Pancreas (tissue), 10 donors: ENCODE results near the gene ACSL5. TPM values are rescaled to one million over a fixed set of nuclear protein-coding genes. Genes with fewer than 3 reads are reported as not detected.

Experiments used
- ATAC-seq, 4 donors: fragments of 200-7000 bp; cut with Tn5 transposase; one replicate each; pipeline versions ENCODE4 v1.8.0 to v1.9.1; 2020; ENCODE audit warnings: mild to moderate bottlenecking in 4 of 4, moderate library complexity in 4 of 4
- DNase-seq, 6 donors: peaks; one replicate each; pipeline ENCODE4 v3.0.0-alpha.2; 2020
- FAIRE-seq: peaks from 2 replicates; lab custom pipeline; 2012; peaks lifted over from hg19 to GRCh38; lab: Jason Lieb, UNC
- H3K27ac ChIP-seq, 4 donors: fragments of 200-600 bp; sonication (generic); 1 replicate in 3 of 4; 2 replicates in 1 of 4; pipeline versions ENCODE4 v1.5.0 to v1.8.0; 2020
- H3K27me3 ChIP-seq, 4 donors: fragments of 200-600 bp; one replicate each; pipeline ENCODE4 v1.8.0; 2021
- H3K36me3 ChIP-seq, 3 donors: fragments of 200-600 bp; sonication (generic) in 1 of 3; one replicate each; pipeline versions ENCODE4 v1.5.0 to v1.8.0; 2020 to 2021
- H3K4me1 ChIP-seq, 3 donors: fragments of 200-600 bp; one replicate each; pipeline ENCODE4 v1.8.0; 2021
- H3K4me3 ChIP-seq, 4 donors: fragments of 200-600 bp; sonication (generic) in 2 of 4; one replicate each; pipeline versions ENCODE4 v1.5.0 to v1.8.0; 2020 to 2021
- H3K9me3 ChIP-seq, 4 donors: fragments of 200-600 bp; one replicate each; pipeline ENCODE4 v1.8.0; 2021
- CTCF ChIP-seq, 4 donors: fragments of 200-600 bp; sonication (generic) in 3 of 4; IDR thresholded peaks; one replicate each; pipeline versions ENCODE4 v1.5.0 to v1.8.0; 2021; ENCODE audit warnings: antibody characterized with exemption in 4 of 4
- WGBS, 2 donors: extraction: QIAGEN DNeasy Blood & Tissue Kit; methylation state at CpG; one replicate each; pipeline ENCODE4 v1.1.7; 2013; 5-methylcytosine and 5-hydroxymethylcytosine counted together
- intact Hi-C, 3 donors: fragments of 100-400 bp; cut with DNase I; formaldehyde crosslinking; loops; one replicate each; pipeline versions ENCODE4 v1.11.1 to v1.14.2; 2022
- polyA plus RNA-seq, 2 donors: library from polyadenylated mRNA; stranded (reverse); fragments of 200-250 nt; gene quantifications; one replicate each; pipeline ENCODE4 v1.2.3, GENCODE V29; 2013
- total RNA-seq, 6 donors: library from RNA; stranded (reverse); fragmentation: NEBNext Ultra II Directional in 4 of 6; extraction: Animal tissue kit (Norgen Biotek cat#: 25700) in 4 of 6; gene quantifications; one replicate each; pipeline versions ENCODE4 v1.2.1 to v1.2.4, GENCODE V29; 2021 to 2023
- donor health status: healthy with polysubstance abuse.
- donor health status: DM: no; HTN: no; CAD: no; lungs with moderate emphysema.
- donor health status: DM: no; HTN: no; CAD: no.
- donor health status: control.
- donor health status: control.
- donor health status: Bipolar disorder and iron deficiency.
- donor health status: DM: yes; HTN: yes; CAD: no.
- donor health status: DM: no; HTN: no; CAD: no.
- donor health status: DM: no; HTN: no; CAD: no.
- donor health status: DM: yes; HTN: yes; CAD: no.

ACSL5 gene
- total and polyA plus RNA-seq, 8 donors: 2.2 to 7.2 (median 3.7) TPM

DNA sequence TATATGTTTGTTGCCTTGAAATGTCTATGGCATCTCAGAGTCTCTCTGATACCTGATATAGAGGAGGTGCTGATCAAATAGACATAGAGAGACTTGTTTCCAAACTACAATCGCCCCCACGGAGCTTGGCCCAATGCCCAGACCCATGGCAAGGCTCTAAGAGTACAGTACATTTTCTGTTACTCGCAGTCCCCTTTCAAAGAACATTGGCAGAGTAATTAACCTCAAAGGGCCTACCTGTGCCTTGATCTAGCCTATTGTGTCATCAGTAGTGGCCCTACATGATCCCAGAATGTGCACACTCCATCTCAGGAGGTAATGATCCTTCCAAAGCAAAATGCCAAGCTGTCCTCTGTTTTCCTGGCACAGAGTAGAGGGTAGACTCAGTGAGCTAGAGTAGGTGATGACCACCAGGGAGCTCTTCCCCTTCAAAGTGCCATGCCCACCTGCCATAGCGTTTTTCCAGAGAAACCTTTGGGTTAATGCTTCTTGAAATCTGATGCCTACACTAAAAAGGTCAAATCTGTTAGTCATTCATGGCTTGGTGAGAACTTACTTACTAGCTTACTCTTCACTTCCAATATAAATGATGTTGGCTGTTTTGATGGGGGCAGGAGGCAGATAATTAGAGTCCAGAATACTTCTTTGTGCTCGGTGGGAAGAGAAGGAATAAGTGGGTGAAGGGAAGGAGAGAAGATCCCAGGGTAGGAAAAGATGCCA lies 41.2 kb upstream of the ACSL5 start:
- 19 to 28% methylated on average over 5 of the region's 5 CpGs for WGBS, 2 donors
- peak; percentile 52 to 79 (median 69) for ATAC-seq

DNA sequence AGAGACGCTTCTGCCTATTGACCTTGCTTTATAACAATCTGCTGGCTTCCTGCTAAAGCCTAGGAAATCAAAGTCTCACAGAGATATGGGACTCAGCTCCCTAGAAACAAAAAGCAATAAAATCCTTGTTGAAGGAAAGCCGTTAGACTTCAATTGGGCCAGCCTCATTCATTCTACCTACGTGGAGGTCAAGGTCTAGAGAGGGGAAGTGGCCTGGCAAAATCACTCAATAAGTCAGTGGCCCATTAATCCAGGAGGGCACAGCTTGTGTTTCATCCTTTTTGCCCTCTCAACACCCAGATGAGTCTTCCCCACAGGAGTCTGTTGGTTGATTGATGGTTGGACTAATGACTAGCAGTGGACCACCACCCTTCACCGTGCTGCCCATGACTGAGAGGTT lies 40.5 kb upstream of the ACSL5 start:
- Histone ChIP-seq H3K9me3 (no peaks in the 10 kb centered on the region), H3K4me1 (no peaks in the 10 kb centered on the region), H3K4me3 (no peak overlapping the region), H3K36me3 (no peaks in the 10 kb centered on the region), H3K27ac (peak overlapping the region in 1 of 4 donors; percentile 16), H3K27me3 (no peaks in the 10 kb centered on the region)
- TF ChIP-seq CTCF (IDR thresholded peaks at IDR 0.05): no peak
- FAIRE-seq (no peak), DNase-seq (no peak), ATAC-seq (no peak)
- 55 to 56% methylated on average over 4 of the region's 4 CpGs for WGBS, 2 donors
- intact Hi-C loops: no loop called here

More for the DNA sequence above, 41.2 kb upstream of the ACSL5 start:
- H3K9me3 ChIP-seq: no peaks in the 10 kb centered on the region
- H3K36me3 ChIP-seq: no peaks in the 10 kb centered on the region
- no peak for TF ChIP-seq CTCF (IDR thresholded peaks at IDR 0.05)
- intact Hi-C loops: no loop called here
- no peak for FAIRE-seq
- no peak overlapping the region for H3K4me3 ChIP-seq
- H3K27ac ChIP-seq: peak overlapping the region in 3 of 4 donors; percentile 0 to 21 (median 16)
- DNase-seq: peak; percentile 36 to 88 (median 76)
- H3K4me1 ChIP-seq: no peaks in the 10 kb centered on the region
- H3K27me3 ChIP-seq: no peaks in the 10 kb centered on the region

DNA sequence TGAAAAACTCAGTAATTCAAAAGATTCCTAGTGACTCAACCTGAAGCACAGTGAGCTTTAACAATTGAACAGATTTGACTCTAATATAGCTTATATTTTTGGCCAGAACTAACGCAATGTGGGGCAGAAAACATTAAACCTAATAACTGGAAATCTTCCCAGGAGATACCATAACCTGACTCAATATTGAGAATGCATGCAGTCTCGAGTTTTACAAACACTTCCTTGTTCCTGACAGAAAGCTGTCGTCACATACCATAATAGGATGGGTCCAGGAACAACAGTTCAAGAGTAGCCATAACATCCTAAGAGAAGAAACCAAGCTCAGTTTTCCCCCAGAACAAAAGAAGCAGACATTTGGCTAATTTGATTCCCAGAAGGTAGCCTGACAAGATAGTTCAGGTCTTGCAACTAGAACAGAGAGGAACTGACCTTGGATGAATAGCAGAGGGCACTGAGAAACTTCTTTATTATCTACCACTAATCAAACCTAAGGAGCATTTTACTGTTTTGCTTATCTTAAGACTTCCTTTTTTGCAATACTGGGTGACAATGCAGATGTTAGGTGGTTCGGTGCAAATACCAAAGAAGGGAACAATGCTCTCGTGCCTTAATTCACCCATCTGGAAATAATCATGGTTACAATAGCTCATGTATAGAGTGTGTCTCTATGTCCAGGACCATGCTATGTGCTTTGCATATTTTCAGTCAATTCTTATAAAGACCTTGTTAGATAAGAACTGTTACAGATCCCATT lies 38.6 kb upstream of the ACSL5 start:
- H3K27me3 ChIP-seq: no peaks in the 10 kb centered on the region
- intact Hi-C loops: no loop called here
- 44 to 59% methylated on average over 5 of the region's 5 CpGs for WGBS, 2 donors
- ATAC-seq: peak in 1 of 4 donors; percentile 46
- FAIRE-seq: peak; percentile 29
- DNase-seq: no peak
- H3K36me3 ChIP-seq: no peaks in the 10 kb centered on the region
- no peaks in the 10 kb centered on the region for H3K9me3 ChIP-seq
- H3K4me1 ChIP-seq: no peaks in the 10 kb centered on the region
- TF ChIP-seq CTCF (IDR thresholded peaks at IDR 0.05): no peak
- no peak overlapping the region for H3K27ac ChIP-seq
- H3K4me3 ChIP-seq: no peak overlapping the region

GRCh38 chr10:112335868-112336265 lies 38.0 kb upstream of the ACSL5 start:
- no peak overlapping the region for H3K27ac ChIP-seq
- H3K4me1 ChIP-seq: no peaks in the 10 kb centered on the region
- H3K9me3 ChIP-seq: no peaks in the 10 kb centered on the region
- DNase-seq: no peak
- intact Hi-C loops: no loop called here
- TF ChIP-seq CTCF (IDR thresholded peaks at IDR 0.05): no peak
- H3K27me3 ChIP-seq: no peaks in the 10 kb centered on the region
- 25 to 26% methylated on average over 4 of the region's 4 CpGs for WGBS, 2 donors
- peak in 2 of 4 donors; percentile 25 to 40 for ATAC-seq
- H3K4me3 ChIP-seq: no peak overlapping the region
- no peak for FAIRE-seq
- H3K36me3 ChIP-seq: no peaks in the 10 kb centered on the region
